AG09319 (cell line): ENCODE results near the gene PIKFYVE.

Source experiments
- DNase-seq: peaks from one replicate; pipeline ENCODE4 v3.0.0-alpha.2; 2010; ENCODE audit warnings: low read depth; ENCODE audit errors: extremely low read depth
- TF ChIP-seq, protein P1 (sequence below): IDR thresholded peaks from 2 replicates; pipeline ENCODE4 v1.5.1; 2011; ENCODE audit warnings: low read depth, mild to moderate bottlenecking, inconsistent platforms, low read length, moderate library complexity

The PIKFYVE gene

DNA sequence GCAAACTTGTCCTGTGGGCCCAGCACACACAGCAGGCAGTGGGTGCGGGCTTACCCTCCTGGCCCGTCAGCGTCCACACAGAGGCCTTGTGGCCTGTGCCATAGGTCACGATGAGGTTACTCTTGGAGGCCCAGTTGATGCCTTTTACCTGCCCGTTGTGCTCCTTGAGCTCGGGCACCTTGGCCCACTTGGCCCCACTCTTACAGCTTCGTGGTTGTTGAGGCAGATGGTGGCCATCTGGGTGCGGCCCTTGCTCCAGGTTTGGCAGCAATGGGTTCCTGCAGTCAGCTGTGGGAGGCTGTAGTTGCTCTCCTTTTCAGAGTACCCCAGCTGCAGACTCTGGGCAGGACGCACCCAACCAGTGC is 95.0 kb downstream of the PIKFYVE start:
- DNase-seq: no peak
- TF ChIP-seq, protein P1, sequence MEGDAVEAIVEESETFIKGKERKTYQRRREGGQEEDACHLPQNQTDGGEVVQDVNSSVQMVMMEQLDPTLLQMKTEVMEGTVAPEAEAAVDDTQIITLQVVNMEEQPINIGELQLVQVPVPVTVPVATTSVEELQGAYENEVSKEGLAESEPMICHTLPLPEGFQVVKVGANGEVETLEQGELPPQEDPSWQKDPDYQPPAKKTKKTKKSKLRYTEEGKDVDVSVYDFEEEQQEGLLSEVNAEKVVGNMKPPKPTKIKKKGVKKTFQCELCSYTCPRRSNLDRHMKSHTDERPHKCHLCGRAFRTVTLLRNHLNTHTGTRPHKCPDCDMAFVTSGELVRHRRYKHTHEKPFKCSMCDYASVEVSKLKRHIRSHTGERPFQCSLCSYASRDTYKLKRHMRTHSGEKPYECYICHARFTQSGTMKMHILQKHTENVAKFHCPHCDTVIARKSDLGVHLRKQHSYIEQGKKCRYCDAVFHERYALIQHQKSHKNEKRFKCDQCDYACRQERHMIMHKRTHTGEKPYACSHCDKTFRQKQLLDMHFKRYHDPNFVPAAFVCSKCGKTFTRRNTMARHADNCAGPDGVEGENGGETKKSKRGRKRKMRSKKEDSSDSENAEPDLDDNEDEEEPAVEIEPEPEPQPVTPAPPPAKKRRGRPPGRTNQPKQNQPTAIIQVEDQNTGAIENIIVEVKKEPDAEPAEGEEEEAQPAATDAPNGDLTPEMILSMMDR: no peak

DNA sequence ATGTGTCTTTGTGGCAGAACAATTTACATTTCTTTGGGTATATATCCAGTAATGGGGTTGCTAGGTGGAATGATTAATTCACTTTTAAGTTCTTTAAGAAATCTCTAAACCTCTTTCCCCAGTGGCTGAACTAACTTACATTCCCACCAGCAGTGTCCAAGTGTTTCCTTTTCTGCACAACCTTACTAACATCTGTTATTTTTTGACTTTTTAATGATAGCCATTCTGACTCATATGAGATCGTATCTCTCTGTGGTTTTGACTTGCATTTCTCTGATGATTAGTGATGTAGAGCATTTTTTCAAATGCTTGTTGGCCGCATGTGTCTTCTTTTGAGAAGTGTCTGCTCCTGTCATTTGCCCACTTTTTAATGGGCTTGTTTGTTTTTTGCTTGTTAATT is 97.4 kb downstream of the PIKFYVE start:
- TF ChIP-seq, protein P1: no peak
- DNase-seq: no peak

DNA sequence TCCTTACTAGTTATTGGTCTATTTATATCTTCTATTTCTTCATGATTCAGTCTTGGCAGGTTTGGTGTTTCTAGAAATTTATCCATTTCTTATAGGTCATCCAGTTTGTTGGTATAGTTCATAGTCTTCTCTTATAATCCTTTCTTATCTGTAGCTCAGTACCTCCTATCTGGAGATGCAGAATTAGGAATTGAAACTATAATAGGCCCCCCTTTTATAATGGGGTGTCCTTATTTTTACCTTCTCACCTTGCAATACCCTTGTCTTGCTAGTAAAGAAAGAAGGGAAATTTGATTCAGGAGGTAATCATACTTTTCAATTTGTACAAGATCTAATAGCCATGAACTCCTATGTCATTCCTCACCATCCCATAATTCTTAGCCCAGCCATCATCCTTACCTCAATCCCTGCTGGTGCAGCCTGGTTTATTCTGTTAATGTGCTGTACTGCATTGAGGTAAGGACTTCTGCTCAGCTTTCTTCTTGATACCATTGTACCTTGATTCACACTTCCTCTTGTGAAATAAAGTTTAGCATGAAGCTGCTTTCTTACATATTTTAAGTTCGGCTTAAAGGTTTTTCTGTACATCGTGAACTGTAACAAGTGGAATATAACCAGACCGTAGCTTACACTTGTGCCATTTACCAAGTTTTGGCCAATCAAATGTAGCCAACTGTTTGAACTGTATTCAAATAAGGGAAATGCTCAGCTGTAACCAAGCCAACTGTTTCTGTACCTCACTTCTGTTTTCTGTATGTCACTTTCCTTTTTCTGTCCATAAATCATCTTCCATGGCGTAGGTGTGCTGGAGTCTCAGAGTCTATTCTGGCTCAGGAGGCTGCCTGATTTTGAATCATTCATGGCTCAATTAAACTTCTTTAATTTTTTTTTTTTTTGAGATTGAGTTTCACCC is 100.4 kb downstream of the PIKFYVE start:
- TF ChIP-seq, protein P1: no peak

DNA sequence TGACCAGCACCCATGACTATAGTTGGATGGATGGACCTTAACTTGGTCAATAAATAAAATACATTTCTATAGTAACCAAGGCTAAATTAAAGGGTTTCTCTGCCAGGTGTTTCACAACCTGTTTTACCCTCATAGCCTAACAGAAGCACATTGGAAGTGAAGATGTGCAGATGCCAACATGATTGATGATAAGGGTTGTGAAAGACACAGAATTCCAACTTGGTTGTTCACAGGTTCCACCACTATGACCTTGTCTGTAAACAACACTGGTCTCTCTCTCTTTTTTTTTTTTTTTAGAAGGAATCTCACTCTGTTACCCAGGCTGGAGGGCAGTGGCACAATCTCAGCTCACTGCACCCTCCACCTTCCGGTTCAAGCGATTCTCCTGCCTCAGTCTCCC is 103.0 kb downstream of the PIKFYVE start:
- TF ChIP-seq, protein P1: no peak
- DNase-seq: no peak

More for the DNA sequence above, 100.4 kb downstream of the PIKFYVE start:
- DNase-seq: no peak

DNA sequence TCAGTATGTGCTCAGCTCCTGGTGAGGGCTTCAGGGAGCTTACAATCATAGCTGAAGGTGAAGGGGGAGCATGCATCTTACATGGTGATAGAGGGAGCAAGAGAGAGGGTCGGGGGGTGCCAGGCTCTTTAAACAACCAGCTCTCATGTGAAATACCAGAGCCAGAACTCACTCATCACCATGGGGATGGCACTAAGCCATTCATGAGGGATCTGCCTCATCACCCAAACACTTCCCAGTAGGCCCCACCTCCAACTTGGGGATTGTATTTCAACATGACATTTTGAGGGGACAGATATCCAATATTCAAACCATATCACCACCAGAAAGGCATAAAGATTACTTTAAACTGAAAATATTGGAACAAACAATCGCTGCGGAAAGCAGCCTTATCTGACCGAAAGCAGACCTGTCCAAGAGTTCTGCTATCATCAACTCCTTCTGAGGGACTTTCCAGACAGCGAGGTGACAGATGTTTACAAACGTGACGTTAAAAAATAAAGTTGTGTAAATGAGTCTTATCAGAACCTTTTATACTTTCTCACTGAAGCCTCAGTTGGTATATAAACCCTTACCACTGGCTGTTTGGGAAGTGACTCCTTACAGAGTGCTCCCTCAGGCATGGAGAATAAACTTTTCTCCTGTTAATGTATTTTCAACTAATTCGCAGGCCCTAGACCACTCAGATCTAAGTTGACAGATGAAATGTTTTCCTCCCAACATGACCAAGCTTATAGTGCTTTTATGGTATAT is 105.0 kb downstream of the PIKFYVE start:
- no peak for DNase-seq
- TF ChIP-seq, protein P1: no peak

DNA sequence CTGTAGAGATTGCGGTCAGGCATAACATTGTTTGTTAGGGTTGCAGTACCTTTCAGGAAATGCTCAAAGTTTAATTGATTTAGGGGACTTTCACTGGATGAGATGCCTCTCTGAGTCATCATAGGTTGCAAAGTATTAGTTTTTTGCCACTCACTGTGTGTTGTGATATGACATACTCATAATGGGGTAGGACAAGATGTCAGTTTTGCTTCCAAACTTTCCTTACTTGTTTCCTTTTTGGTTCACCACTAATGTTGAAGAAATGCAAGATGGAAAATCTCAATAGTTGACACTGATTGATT is 105.5 kb downstream of the PIKFYVE start:
- TF ChIP-seq, protein P1: no peak

DNA sequence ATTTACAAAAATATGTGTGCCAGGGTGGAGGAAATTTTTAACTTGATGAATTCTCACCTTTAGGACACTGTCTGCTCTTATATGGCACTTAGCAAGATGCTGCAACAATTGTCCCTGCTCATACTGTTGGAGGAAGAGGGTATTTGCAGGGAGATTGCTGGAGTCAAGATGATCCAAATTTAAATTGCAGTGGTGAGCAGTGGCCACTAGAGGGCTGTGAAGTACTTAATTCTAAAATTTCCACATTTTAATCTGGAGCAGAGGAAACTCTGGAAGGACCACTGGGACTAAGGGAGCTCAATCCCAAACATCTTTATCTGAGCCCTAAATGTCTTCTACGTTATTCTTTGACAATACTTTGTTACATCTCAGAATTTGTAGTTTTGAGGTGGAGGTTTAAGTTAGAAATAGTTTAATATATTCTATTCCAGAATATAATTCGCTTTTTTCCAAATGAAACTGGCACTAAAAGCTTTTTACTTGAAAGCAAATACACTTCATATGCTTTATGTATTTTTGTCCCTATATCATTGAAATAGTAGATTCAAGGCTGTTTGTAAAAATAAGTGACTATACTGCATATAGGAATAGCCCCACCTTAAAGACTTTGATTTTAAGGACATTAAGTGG is 107.5 kb downstream of the PIKFYVE start:
- DNase-seq: no peak
- TF ChIP-seq, protein P1: peak; percentile 80

More for the DNA sequence above, 105.5 kb downstream of the PIKFYVE start:
- no peak for DNase-seq
